Measurements from ENCODE around the gene EBF3. TPM values are rescaled to one million over a fixed set of nuclear protein-coding genes. Genes with fewer than 3 reads are reported as not detected.

EBF3 gene
- total RNA-seq, 1 donor from 2014 or later: 38.9 TPM

GRCh38 chr10:129905553-129905952 is 58.5 kb downstream of the EBF3 start:
- ATAC-seq (no peak), DNase-seq (ENCODE audit: low spot score) (peak; percentile 13)
- intact Hi-C loops (cut with DNase I): no loop called here

GRCh38 chr10:129904323-129904722 is 59.8 kb downstream of the EBF3 start:
- no peak for DNase-seq (ENCODE audit: low spot score)
- ATAC-seq: no peak
- intact Hi-C loops (cut with DNase I): no loop called here

GRCh38 chr10:129901389-129902006 is 62.6 kb downstream of the EBF3 start:
- ATAC-seq (no peak), DNase-seq (ENCODE audit: low spot score) (no peak)
- intact Hi-C loops (cut with DNase I): no loop called here

GRCh38 chr10:129900825-129901224 is 63.2 kb downstream of the EBF3 start:
- ATAC-seq: no peak
- DNase-seq (ENCODE audit: low spot score): no peak
- intact Hi-C loops (cut with DNase I): no loop called here

GRCh38 chr10:129899276-129900130 is 64.6 kb downstream of the EBF3 start:
- no peak for DNase-seq (ENCODE audit: low spot score)
- intact Hi-C loops (cut with DNase I): no loop called here
- ATAC-seq: no peak

GRCh38 chr10:129898706-129899268 is 65.3 kb downstream of the EBF3 start:
- ATAC-seq (no peak), DNase-seq (ENCODE audit: low spot score) (no peak)
- intact Hi-C loops (cut with DNase I): no loop called here

GRCh38 chr10:129897871-129898626 is 66.0 kb downstream of the EBF3 start:
- ATAC-seq (no peak), DNase-seq (ENCODE audit: low spot score) (no peak)
- intact Hi-C loops (cut with DNase I): no loop called here

GRCh38 chr10:129896860-129897200 is 67.2 kb downstream of the EBF3 start:
- ATAC-seq (no peak), DNase-seq (ENCODE audit: low spot score) (no peak)
- intact Hi-C loops (cut with DNase I): no loop called here

- no peak for ATAC-seq
- intact Hi-C loops (cut with DNase I): no loop called here
These were observed 67.8 kb downstream of the EBF3 start for GRCh38 chr10:129896136-129896859.

GRCh38 chr10:129895811-129896135 is 68.3 kb downstream of the EBF3 start:
- intact Hi-C loops (cut with DNase I): no loop called here
- ATAC-seq (no peak), DNase-seq (ENCODE audit: low spot score) (no peak)

More at GRCh38 chr10:129896136-129896859, 67.8 kb downstream of the EBF3 start:
- DNase-seq (ENCODE audit: low spot score): no peak

- intact Hi-C loops (cut with DNase I): no loop called here
- DNase-seq (ENCODE audit: low spot score) (no peak), ATAC-seq (no peak)
These were observed 69.4 kb downstream of the EBF3 start for GRCh38 chr10:129894698-129895097.

GRCh38 chr10:129893104-129894089 is 70.7 kb downstream of the EBF3 start:
- DNase-seq (ENCODE audit: low spot score) (no peak), ATAC-seq (no peak)
- intact Hi-C loops (cut with DNase I): no loop called here

GRCh38 chr10:129892548-129893052 is 71.5 kb downstream of the EBF3 start:
- intact Hi-C loops (cut with DNase I): no loop called here
- peak; percentile 72 for ATAC-seq

GRCh38 chr10:129891806-129892205 is 72.3 kb downstream of the EBF3 start:
- ATAC-seq (peak; percentile 37), DNase-seq (ENCODE audit: low spot score) (no peak)
- intact Hi-C loops (cut with DNase I): no loop called here

More at GRCh38 chr10:129892548-129893052, 71.5 kb downstream of the EBF3 start:
- DNase-seq (ENCODE audit: low spot score): no peak

GRCh38 chr10:129890170-129890569 is 73.9 kb downstream of the EBF3 start:
- DNase-seq (ENCODE audit: low spot score): no peak
- intact Hi-C loops (cut with DNase I): no loop called here
- ATAC-seq: no peak

- peak; percentile 74 for ATAC-seq
- peak; percentile 78 for DNase-seq (ENCODE audit: low spot score)
- intact Hi-C loops (cut with DNase I): no loop called here
These were observed 75.1 kb downstream of the EBF3 start for GRCh38 chr10:129888784-129889616.
